ENCODE measurements around the gene ROBO3.

The ROBO3 gene

DNA sequence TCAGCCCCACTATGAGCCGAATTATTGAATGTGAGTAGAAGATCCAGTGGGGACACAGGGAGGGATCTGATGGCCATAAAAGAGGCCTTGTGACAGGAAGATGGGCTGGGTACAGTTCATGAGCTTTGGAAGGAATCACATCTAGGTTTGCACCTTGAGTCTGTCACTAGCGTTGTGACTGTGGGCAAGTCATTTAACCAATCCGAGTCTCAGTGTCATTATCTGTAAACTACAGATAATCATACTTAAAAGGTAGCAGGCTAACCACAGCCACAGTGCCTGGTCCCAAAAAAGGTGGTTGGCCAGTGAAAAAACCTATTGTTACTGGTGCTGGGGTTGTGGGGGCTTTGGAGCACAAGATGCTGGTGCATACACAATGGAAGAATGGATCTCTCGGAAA lies 57.6 kb downstream of the ROBO3 start:
- DNase-seq (ENCODE audit: low read depth), result no peak

DNA sequence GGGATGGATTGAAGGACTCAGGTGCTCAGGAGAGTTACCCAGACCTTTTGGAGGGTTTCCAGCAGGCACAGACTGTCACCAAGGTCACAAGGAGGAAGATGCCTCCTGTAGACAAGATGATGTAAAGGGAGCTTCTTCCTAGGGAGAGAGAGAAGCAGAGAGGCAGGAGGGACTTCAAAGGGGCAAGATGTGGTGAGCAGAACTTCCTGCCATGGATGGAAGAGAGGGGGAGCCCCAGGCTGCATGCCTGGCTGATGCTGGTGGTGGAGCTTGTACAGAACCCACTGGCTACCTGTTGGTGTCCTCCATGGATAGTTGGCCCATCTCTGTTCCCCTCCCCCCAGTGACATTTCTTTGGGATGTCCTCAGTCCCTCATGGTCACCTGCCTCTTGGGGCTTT lies 58.1 kb downstream of the ROBO3 start:
- DNase-seq (ENCODE audit: low read depth), result no peak

DNA sequence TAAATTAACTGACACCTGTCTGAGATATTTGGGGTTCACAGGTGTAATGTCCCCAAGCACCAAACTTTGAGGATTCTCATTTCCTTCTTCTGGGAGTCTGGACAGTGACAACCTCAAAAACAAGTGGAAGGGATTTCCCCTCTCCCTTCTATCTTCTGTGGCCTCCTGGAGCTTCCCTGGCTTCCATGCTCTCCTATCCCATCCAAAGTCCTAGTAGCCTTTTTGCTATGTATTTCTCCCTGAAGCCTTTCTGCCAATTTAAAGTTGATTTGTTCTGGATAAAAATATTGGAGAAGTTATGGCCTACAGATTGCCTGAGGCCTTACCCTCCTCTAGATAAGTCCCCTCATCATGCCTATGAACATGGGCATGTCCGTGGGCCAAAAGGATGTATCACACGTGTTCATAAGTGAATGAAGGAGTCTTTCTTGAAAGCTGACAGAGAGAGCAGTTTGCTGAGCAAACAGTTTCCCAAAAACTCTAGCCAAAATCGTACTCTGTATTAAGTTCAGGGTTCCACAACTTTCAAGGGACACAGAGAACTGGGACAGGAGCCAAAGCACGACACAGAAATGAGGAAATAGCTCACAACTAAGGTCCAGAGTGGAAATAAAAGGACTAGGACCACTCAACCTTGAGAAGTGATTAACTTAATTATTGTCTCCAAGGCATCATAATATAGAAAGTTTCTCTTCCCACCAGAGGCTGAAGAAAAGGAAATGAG lies 63.9 kb downstream of the ROBO3 start:
- no peak for DNase-seq (ENCODE audit: low read depth)

DNA sequence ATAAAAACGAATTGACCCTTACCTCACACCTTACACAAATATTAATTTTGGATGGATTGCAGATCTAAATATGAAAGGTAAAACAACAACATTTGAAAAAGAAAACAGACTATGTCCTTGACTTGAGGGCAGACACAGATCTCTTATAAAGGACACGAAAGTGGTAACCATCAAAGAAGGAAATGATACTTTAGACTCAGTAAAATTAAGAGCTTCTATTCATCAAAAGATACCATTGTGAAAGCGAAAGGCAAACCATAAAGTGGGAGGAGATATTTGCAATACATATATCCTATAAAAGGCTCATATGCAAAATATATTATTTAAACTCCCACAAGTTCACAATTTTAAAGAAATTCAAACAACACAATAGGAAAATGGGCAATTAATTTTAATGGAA lies 65.6 kb downstream of the ROBO3 start:
- DNase-seq (ENCODE audit: low read depth), result no peak

Measured in non-pigmented ciliary epithelial cell (primary cell).